ENCODE data around the gene FOXP1. TPM values are rescaled to one million over a fixed set of nuclear protein-coding genes. Genes with fewer than 3 reads are reported as not detected.

The FOXP1 gene
- total and polyA plus RNA-seq, 2 of the 13 experiments (the other 11 are each of a cell fraction or from before 2014, with no cell fraction given) = 40.4 to 59.0 TPM

- 0 out of 2 replicates have a peak, but pooled peaks have one; percentile 30 for TF ChIP-seq TARDBP (CRISPR knock-in tag; IDR thresholded peaks at IDR 0.05)
- TF ChIP-seq ZNF879 (CRISPR knock-in tag; IDR thresholded peaks at IDR 0.05) = no peak
- no peak for TF ChIP-seq BORCS8-MEF2B (CRISPR knock-in tag; IDR thresholded peaks at IDR 0.05)
- TF ChIP-seq ZNF619 (CRISPR knock-in tag; IDR thresholded peaks at IDR 0.05) = no peak
- no peak for TF ChIP-seq ZNF224 (CRISPR knock-in tag; IDR thresholded peaks at IDR 0.05)
- TF ChIP-seq CREM (IDR thresholded peaks at IDR 0.05) = peak; percentile 62; the same call in 1 of the 2 replicates
- TF ChIP-seq CREM (CRISPR knock-in tag; IDR thresholded peaks at IDR 0.05) = no peak
- TF ChIP-seq MBNL3 (CRISPR knock-in tag; conservative IDR thresholded peaks at IDR 0.05) = no peak
- no peak for TF ChIP-seq AKNA (CRISPR knock-in tag; IDR thresholded peaks at IDR 0.05; ENCODE audit: borderline replicate concordance)
- no peak for TF ChIP-seq ZNF747 (CRISPR knock-in tag; IDR thresholded peaks at IDR 0.05; ENCODE audit: borderline replicate concordance)
- no peak for TF ChIP-seq KAT7 (CRISPR knock-in tag; IDR thresholded peaks at IDR 0.05; ENCODE audit: borderline replicate concordance)
- TF ChIP-seq NFAT5 (CRISPR knock-in tag; IDR thresholded peaks at IDR 0.05) = no peak
- no peak for TF ChIP-seq ZMYM3 (CRISPR knock-in tag; IDR thresholded peaks at IDR 0.05)
- no peak for TF ChIP-seq ZNF235 (CRISPR knock-in tag; IDR thresholded peaks at IDR 0.05; ENCODE audit: borderline replicate concordance)
- TF ChIP-seq CEBPG (CRISPR knock-in tag; IDR thresholded peaks at IDR 0.05) = peak; percentile 86
- no peak for TF ChIP-seq RXRA (CRISPR knock-in tag; IDR thresholded peaks at IDR 0.05)
- TF ChIP-seq ZNF350 (CRISPR knock-in tag; IDR thresholded peaks at IDR 0.05; ENCODE audit: borderline replicate concordance, low read depth) = no peak
- no peak for TF ChIP-seq ZBTB38 (CRISPR knock-in tag; IDR thresholded peaks at IDR 0.05)
- TF ChIP-seq ZNF562 (CRISPR knock-in tag; IDR thresholded peaks at IDR 0.05; ENCODE audit: borderline replicate concordance) = no peak
- no peak for TF ChIP-seq ZNF337 (CRISPR knock-in tag; IDR thresholded peaks at IDR 0.05; ENCODE audit: borderline replicate concordance, low read depth)
Measured at GRCh38 chr3:71254281-71255057, 329.1 kb downstream of the FOXP1 start (continued).
